ENCODE results near the gene C18orf32.
"Not testable (repeated sequence)": the region's sequence is repeated elsewhere in the genome, so short reads cannot be mapped to it uniquely, and the experiment has no call there.

C18orf32 gene

DNA sequence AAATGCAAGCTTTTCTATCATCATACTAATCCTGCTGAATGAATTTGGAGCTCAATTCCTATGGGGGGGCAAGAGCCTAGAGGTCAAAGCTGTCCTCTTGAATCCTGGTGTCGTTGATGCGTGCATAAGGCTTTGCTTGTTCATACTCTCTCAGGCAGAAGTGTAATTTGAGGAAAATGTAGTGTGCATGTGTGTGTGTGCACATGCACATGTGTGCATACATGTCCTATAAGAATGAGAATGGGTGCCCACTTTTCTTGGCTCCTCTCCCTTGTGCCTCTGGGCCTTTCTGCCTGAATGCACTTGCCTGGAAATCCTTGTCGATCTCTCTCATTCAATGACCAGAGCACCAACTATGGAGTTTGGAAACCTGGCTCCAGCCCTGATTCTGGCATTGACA, 28.5 kb upstream of the C18orf32 start:
- TF ChIP-seq, protein P1, sequence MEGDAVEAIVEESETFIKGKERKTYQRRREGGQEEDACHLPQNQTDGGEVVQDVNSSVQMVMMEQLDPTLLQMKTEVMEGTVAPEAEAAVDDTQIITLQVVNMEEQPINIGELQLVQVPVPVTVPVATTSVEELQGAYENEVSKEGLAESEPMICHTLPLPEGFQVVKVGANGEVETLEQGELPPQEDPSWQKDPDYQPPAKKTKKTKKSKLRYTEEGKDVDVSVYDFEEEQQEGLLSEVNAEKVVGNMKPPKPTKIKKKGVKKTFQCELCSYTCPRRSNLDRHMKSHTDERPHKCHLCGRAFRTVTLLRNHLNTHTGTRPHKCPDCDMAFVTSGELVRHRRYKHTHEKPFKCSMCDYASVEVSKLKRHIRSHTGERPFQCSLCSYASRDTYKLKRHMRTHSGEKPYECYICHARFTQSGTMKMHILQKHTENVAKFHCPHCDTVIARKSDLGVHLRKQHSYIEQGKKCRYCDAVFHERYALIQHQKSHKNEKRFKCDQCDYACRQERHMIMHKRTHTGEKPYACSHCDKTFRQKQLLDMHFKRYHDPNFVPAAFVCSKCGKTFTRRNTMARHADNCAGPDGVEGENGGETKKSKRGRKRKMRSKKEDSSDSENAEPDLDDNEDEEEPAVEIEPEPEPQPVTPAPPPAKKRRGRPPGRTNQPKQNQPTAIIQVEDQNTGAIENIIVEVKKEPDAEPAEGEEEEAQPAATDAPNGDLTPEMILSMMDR (IDR thresholded peaks at IDR 0.05; ENCODE audit: low read length, missing control alignments) = no peak
- DNase-seq (ENCODE audit: low read depth) = no peak
- H3K4me3 ChIP-seq (replicated peaks; ENCODE audit: low read depth, low read length) = no peak overlapping the region

DNA sequence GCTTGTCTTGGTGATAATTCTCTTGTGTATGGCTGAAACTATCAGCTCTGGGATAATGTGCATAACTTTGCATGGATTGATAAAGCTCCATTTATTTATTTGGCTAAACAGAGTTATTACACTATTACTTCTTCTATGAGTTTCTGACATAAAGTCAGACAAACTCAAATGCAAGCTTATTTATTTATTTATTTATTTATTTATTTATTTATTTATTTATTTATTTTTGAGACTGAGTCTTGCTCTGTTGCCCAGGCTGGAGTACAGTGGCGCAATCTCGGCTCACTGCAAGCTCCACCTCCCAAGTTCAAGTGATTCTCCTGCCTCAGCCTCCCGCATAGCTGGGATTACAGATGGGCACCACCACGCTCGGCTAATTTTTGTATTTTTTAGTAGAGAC, 28.0 kb upstream of the C18orf32 start:
- DNase-seq (ENCODE audit: low read depth); H3K4me3 ChIP-seq (replicated peaks; ENCODE audit: low read depth, low read length): not testable (repeated sequence)

DNA sequence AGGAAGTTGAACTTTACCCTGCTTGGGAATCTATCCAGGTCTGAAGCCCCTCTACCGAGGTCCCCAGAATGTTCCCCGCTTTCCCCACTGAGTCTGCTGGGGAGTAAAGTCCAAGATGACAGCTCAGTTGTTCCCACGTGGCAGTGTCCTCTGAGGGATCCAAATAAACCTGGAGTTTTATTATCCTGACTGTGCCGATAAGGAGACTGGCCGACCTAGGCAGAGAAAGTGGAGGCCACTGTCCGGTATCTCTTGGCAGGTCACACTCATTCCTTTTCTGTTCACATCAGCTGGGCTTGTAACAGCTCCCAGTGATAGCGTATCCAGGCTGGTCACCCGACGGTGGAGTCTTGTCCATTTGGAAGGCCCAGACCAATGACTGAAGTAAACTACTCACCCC, 27.5 kb upstream of the C18orf32 start:
- TF ChIP-seq, protein P1 (IDR thresholded peaks at IDR 0.05; ENCODE audit: low read length, missing control alignments) = no peak
- DNase-seq (ENCODE audit: low read depth) = no peak
- H3K4me3 ChIP-seq (replicated peaks; ENCODE audit: low read depth, low read length) = no peak overlapping the region

DNA sequence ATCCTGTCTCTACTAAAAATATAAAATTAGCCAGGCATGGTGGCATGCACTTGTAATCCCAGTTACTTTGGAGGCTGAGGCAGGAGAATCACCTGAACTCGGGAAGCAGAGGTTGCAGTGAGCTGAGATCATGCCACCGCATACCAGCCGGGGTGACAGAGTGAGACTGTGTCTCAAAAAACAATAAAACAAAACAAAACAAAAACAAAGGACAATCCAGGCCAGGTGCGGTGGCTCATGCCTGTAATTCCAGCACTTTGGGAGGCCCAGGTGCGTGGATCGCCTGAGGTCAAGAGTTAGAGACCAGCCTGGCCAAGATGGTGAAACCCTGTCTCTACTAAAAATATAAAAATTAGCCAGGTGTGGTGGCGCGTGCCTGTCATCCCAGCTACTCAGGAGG, 25.8 kb upstream of the C18orf32 start:
- DNase-seq (ENCODE audit: low read depth); H3K4me3 ChIP-seq (replicated peaks; ENCODE audit: low read depth, low read length): not testable (repeated sequence)

DNA sequence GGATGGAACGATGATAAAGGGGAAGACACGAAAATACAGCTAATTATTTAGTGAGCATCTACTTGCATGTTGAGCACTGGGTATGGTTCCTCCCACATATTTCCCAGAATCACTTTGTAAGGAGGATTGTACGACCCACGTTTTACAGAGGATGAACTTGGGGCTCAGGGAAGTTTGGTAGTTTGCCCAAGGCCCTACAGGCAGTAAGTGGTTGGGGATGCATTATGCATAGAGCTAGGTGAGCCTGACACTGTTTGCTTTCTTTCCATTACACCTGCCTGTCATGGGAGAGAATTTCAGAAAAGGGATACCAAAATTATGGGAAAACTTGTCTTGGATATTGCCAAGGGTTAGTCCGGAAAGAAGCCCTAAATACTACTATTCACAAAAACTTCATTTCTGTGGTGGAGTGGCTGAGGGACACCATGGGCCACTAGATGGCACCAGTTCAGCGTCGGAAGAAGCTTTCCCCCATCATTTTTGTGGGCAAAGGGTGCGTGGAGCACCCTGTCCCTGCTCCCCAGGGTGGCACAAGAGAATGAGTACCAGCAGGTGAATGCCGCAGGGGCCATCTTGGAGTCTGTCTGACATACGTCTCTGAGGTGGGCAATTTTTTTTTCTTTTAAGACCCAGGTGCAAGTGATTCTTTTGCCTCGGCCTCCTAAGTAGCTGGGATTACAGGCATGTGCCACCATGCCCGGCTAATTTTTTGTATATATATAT, 23.5 kb upstream of the C18orf32 start:
- peak; percentile 73 for DNase-seq (ENCODE audit: low read depth)
- TF ChIP-seq, protein P1 (IDR thresholded peaks at IDR 0.05; ENCODE audit: low read length, missing control alignments) = peak; percentile 97
- H3K4me3 ChIP-seq (replicated peaks; ENCODE audit: low read depth, low read length) = no peak overlapping the region

DNA sequence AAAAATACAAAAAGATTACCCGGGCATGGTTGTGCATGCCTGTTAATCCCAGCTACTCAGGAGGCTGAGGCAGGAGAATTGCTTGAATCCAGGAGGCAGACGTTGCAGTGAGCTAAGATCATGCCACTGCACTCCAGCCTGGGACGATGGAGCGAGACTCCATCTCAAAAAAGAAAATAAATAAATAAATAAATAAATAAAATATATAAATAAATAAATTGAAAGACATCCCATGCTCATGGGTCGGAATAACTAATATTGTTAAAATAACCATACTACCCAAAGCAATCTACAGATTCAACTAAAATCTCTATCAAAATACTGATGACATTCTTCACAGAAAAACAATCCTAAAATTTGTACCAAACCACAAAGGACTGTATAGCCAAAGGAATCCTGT, 19.4 kb upstream of the C18orf32 start:
- not testable (repeated sequence) for DNase-seq (ENCODE audit: low read depth)

DNA sequence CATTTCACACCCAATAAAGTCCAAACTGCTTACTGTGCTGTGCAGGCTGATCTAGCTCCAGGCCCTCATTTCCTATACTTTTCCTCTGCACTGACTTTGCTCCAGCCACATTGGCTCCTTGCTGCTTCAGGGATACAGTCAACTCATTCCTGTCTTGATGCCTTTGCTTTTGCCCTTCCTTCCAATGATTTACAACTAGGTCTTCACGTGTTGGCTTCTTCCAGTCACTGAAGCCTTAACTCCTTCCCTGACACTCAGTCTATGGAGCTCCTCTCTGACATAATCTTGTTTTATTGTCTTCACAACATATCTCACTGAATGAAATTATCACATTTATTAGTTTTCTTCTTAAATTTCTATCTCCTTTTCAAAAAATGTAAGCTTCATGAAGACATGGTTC, 16.9 kb upstream of the C18orf32 start:
- DNase-seq (ENCODE audit: low read depth) = no peak
- no peak overlapping the region for H3K4me3 ChIP-seq (replicated peaks; ENCODE audit: low read depth, low read length)
- TF ChIP-seq, protein P1 (IDR thresholded peaks at IDR 0.05; ENCODE audit: low read length, missing control alignments) = no peak

More for the DNA sequence above, 19.4 kb upstream of the C18orf32 start:
- not testable (repeated sequence) for H3K4me3 ChIP-seq (replicated peaks; ENCODE audit: low read depth, low read length)

DNA sequence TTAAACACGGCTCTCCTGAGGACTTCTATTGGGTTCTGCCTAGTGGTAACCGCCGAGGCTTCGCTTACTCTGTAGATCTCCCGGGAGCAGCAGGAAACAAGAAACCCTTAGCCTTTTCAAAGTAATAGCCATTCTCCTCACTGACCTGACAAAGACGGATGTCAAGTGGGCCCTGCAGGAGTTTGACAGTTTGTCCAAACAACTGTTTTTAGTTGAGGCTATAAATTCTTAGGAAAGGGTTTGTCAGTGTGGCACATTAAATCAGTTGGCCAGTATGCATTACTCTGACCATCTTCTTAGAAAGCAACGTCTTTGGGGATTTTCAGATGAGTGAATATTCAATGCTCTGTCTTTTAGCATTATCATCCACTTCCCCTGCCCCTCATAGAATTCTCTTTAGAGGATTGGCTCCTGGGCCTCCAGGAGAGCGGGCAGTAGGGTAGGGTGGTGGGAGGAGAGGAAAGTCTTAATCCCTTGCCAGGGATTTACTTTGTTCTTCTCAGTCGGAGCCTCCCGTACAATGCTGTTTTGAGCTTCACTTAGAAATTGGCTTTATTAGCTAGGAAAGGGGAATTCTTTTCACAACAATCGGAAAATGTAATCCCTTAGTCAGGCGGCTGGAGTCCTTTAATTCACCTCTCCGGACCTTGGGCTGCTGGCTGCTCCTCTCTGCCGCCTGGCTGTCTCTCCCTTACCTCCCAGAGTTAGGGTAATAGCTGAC, 13.3 kb upstream of the C18orf32 start:
- TF ChIP-seq, protein P1 (IDR thresholded peaks at IDR 0.05; ENCODE audit: low read length, missing control alignments) = no peak

More for the DNA sequence above, 13.3 kb upstream of the C18orf32 start:
- H3K4me3 ChIP-seq (replicated peaks; ENCODE audit: low read depth, low read length) = no peak overlapping the region
- no peak for DNase-seq (ENCODE audit: low read depth)
